IgD-negative memory B cell (primary cell): ENCODE data around the gene XPO4. TPM values are rescaled to one million over a fixed set of nuclear protein-coding genes. Genes with fewer than 3 reads are reported as not detected.
"Not testable (repeated sequence)": the region's sequence is repeated elsewhere in the genome, so short reads cannot be mapped to it uniquely, and the experiment has no call there.

Experiments
- H3K27ac Mint-ChIP-seq, 3 donors: one replicate each; pipeline ENCODE4 v1.8.0; 2020 to 2022; ENCODE audit warnings: mild to moderate bottlenecking in 3 of 3, mixed read lengths in 3 of 3, moderate library complexity in 1 of 3
- H3K27me3 Mint-ChIP-seq: one replicate; pipeline ENCODE4 v1.8.0; 2021; ENCODE audit warnings: mixed read lengths
- H3K36me3 Mint-ChIP-seq: one replicate; pipeline ENCODE4 v1.8.0; 2020; ENCODE audit warnings: mild to moderate bottlenecking, mixed read lengths
- H3K4me1 Mint-ChIP-seq, 3 donors: one replicate each; pipeline ENCODE4 v1.8.0; 2020 to 2022; ENCODE audit warnings: mixed read lengths in 3 of 3, mild to moderate bottlenecking in 1 of 3
- H3K4me3 Mint-ChIP-seq, 4 donors: one replicate each; pipeline ENCODE4 v1.8.0; 2020 to 2022; ENCODE audit warnings: mild to moderate bottlenecking in 4 of 4, mixed read lengths in 4 of 4, moderate library complexity in 3 of 4
- H3K9me3 Mint-ChIP-seq, 3 donors: one replicate each; pipeline ENCODE4 v1.8.0; 2020 to 2021; ENCODE audit warnings: mixed read lengths in 3 of 3, mild to moderate bottlenecking in 1 of 3
- polyA plus RNA-seq: library from polyadenylated mRNA; unstranded; fragments of 300-500 nt; fragmentation: Illumina TruSeq; gene quantifications from one replicate; pipeline ENCODE4 v1.2.3, GENCODE V29; 2021

XPO4 gene
- 6.3 TPM for polyA plus RNA-seq

- peak within 1 kb of the TSS; percentile 92 to 97 (median 95) for H3K4me3 Mint-ChIP-seq
- no peaks in the 10 kb centered on the region for H3K36me3 Mint-ChIP-seq
- no peaks in the 10 kb centered on the region for H3K27me3 Mint-ChIP-seq
- peaks cover 23 to 28% (median 28%) of the 10 kb centered on the region in 3 donors for H3K4me1 Mint-ChIP-seq
- peak within 1 kb of the TSS; percentile 92 to 97 (median 93) for H3K27ac Mint-ChIP-seq
- H3K9me3 Mint-ChIP-seq, result no peaks in the 10 kb centered on the region
Measured at GRCh38 chr13:20902438-20903163, at the start of gene XPO4. XPO4 (minus strand) TSS chr13:20902746; CDS start chr13:20902738, 8 bp downstream.

DNA sequence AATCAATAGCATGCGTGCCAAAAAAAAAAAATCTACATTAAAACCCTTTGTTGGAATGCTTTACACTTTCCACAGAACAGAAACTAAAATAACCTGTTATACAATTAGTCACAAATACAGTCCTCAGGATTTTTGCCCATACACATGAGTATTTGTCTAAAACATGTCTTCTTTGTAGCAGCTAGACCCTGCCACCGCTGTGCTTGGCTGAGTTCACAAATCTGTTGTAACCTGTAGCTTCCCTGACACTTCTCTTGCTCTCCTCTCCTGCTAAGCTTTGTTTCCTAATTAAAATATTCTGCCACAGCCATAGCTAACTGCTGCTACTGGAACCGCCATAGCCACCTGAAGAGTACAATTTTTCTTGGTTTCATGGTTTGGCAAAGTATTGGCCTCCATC lies 45.5 kb upstream of the XPO4 start:
- H3K9me3 Mint-ChIP-seq, H3K27ac Mint-ChIP-seq, H3K4me1 Mint-ChIP-seq, H3K36me3 Mint-ChIP-seq: not testable (repeated sequence)
- Mint-ChIP-seq H3K4me3 (peak overlapping the region in 1 of 4 donors; percentile 52), H3K27me3 (peaks cover 36% of the 10 kb centered on the region)

DNA sequence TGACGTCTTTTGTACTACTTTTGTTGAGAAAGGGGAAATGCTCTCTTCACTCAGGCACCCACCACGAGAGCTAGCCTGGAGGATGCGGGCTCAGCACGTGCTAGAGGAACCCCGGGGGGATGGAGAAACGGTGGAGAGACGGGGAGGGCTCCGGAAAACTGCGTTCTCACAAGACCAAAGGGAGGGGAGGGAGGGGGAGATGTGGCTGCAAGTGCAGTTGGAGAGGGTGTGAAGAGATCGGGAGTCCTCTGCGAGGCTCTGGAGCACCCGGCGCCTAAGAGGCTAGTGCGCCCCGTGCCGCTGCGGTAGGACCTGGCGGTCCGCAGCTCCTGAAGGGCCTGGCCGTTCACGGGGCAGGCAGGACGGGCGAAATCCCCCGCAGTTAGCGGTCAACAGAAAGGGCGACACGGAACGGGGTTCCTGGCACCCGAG lies 43.4 kb upstream of the XPO4 start:
- Mint-ChIP-seq H3K27me3 (peaks cover 34% of the 10 kb centered on the region), H3K27ac (no peak overlapping the region), H3K4me3 (no peak overlapping the region), H3K36me3 (no peaks in the 10 kb centered on the region), H3K9me3 (no peaks in the 10 kb centered on the region), H3K4me1 (peaks cover 0 to 6% (median 5%) of the 10 kb centered on the region in 3 donors)

DNA sequence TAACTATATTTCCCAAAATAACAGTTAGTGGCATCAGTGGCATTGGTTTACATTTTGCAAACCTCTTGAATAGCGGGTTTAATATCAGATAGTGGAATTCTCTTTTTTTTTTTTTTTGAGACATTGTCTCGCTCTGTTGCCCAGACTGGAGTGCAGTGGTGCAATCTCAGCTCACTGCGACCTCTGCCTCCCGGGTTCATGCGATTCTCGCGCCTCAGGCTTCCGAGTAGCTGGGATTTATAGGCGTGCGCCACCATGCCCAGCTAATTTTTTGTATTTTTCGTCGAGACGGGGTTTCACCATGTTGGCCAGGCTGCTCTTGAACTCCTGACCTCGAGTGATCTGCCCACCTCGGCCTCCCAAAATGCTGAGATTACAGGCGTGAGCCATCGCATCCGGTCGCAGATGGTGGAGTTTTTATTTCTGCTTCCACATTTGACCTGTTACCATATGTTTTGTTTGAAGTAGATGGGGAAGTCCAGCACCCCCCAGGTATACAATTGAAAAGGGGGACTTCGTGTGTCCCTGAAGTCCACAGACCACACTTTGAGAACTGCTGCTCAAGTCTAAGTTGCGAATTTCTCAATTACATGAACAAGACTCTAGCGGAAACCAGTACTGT lies 40.5 kb upstream of the XPO4 start:
- no peak overlapping the region for H3K27ac Mint-ChIP-seq
- peaks cover 0 to 6% (median 5%) of the 10 kb centered on the region in 3 donors for H3K4me1 Mint-ChIP-seq
- no peaks in the 10 kb centered on the region for H3K9me3 Mint-ChIP-seq
- H3K36me3 Mint-ChIP-seq, result no peaks in the 10 kb centered on the region
- peaks cover 33% of the 10 kb centered on the region for H3K27me3 Mint-ChIP-seq
- no peak overlapping the region for H3K4me3 Mint-ChIP-seq

DNA sequence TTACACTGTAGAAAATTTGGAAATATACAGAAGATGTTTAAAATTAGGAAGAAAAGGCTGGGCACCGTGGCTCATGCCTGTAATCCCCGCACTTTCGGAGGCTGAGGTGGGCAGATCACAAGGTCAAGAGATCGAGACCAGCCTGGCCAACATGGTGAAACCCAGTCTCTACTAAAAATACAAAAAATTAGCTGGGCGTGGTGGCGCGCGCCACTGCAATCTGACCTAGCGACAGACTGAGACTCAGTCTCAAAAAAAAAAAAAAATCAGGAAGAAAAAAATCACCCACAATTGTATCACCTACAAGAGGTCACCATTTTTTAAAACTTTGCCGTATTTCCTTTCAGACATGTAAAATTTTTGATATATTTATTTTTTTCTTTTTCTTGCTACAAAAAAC lies 38.0 kb upstream of the XPO4 start:
- H3K9me3 Mint-ChIP-seq, H3K4me1 Mint-ChIP-seq, H3K36me3 Mint-ChIP-seq: not testable (repeated sequence)

DNA sequence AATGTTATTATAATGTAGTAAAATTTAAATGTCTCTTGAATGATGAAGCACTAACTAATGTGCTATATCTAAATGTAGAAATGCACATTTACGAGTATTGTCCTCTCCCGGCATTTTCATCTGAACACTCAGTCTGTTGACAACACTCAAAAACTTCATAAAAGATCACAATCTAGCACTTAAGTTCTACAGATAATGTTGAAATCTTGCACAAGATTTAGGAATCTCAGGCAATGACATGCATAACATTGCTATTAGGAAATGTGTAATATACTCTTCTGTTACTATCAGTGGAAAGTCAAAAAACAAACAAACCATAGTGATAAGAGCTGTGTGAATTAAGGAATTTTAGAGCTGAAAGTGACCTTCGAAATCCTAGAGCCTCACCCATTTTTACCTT lies 37.5 kb upstream of the XPO4 start:
- no peak overlapping the region for H3K4me3 Mint-ChIP-seq
- H3K4me1 Mint-ChIP-seq, result peaks cover 0 to 4% (median 3%) of the 10 kb centered on the region in 3 donors
- peaks cover 18% of the 10 kb centered on the region for H3K27me3 Mint-ChIP-seq

More for the DNA sequence above, 38.0 kb upstream of the XPO4 start:
- H3K27me3 Mint-ChIP-seq, result peaks cover 22% of the 10 kb centered on the region
- H3K27ac Mint-ChIP-seq, H3K4me3 Mint-ChIP-seq: not testable (repeated sequence)

GRCh38 chr13:20939662-20940061 lies 37.1 kb upstream of the XPO4 start:
- Mint-ChIP-seq H3K27ac (no peak overlapping the region), H3K27me3 (peaks cover 14% of the 10 kb centered on the region), H3K4me1 (peaks cover 0 to 4% (median 3%) of the 10 kb centered on the region in 3 donors), H3K36me3 (peaks cover 1% of the 10 kb centered on the region), H3K4me3 (no peak overlapping the region), H3K9me3 (no peaks in the 10 kb centered on the region)

More for the DNA sequence above, 37.5 kb upstream of the XPO4 start:
- H3K36me3 Mint-ChIP-seq, result peaks cover 1% of the 10 kb centered on the region
- no peaks in the 10 kb centered on the region for H3K9me3 Mint-ChIP-seq
- no peak overlapping the region for H3K27ac Mint-ChIP-seq

GRCh38 chr13:20938302-20938701 lies 35.8 kb upstream of the XPO4 start:
- no peaks in the 10 kb centered on the region for H3K4me1 Mint-ChIP-seq
- H3K27ac Mint-ChIP-seq, result no peak overlapping the region
- H3K9me3 Mint-ChIP-seq, result no peaks in the 10 kb centered on the region
- peaks cover 6% of the 10 kb centered on the region for H3K27me3 Mint-ChIP-seq
- peaks cover 1% of the 10 kb centered on the region for H3K36me3 Mint-ChIP-seq
- H3K4me3 Mint-ChIP-seq, result no peak overlapping the region

DNA sequence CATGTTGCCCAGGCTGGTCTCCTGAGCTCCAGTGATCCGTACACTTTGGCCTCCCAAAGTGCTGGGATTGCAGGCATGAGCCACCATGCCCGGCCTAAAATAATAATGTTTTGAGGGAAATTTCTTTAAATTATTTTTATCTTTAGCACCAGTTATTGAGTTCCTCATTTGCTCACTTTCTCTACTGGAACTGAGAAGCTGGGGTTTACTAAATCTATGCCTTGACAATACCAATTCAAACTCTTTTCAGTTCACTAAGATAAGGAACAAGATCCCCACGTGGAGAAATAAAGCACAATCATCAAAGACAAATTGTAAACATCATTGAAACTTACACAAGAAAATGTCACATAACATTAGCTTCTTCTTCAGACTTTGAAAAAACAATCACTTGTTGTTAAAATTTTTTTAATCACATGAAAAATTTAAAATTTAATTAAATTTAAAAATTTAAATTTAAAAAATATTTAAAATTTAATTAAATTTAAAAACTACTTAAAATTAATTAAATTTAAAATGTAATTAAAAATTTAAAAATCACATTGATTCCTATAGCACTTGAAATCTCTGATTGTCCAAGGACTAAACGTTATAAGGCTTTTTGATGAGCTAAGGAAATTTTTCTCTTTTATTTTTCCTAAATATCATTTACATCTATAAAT lies 25.2 kb upstream of the XPO4 start:
- Mint-ChIP-seq H3K9me3 (no peaks in the 10 kb centered on the region), H3K36me3 (no peaks in the 10 kb centered on the region), H3K27ac (no peak overlapping the region), H3K4me1 (no peaks in the 10 kb centered on the region), H3K4me3 (no peak overlapping the region), H3K27me3 (peaks cover 3% of the 10 kb centered on the region)

DNA sequence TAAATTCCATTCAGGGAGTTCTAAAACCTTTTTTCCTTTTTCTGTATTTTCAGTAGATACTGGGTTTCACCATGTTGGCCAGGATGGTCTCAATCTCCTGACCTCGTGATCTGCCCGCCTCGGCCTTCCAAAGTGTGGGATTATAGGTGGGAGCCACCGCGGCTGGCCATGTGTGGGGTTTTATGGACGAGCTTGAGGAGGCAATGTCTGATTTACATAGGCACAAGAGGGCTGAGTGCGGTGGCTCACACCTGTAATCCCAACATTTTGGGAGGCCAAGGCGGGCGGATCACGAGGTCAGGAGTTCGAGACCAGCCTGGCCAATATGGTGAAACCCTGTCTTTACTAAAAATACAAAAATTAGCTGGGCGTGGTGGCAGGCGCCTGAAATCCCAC lies 22.8 kb upstream of the XPO4 start:
- H3K27me3 Mint-ChIP-seq, H3K27ac Mint-ChIP-seq, H3K4me3 Mint-ChIP-seq, H3K36me3 Mint-ChIP-seq, H3K4me1 Mint-ChIP-seq, H3K9me3 Mint-ChIP-seq: not testable (repeated sequence)

DNA sequence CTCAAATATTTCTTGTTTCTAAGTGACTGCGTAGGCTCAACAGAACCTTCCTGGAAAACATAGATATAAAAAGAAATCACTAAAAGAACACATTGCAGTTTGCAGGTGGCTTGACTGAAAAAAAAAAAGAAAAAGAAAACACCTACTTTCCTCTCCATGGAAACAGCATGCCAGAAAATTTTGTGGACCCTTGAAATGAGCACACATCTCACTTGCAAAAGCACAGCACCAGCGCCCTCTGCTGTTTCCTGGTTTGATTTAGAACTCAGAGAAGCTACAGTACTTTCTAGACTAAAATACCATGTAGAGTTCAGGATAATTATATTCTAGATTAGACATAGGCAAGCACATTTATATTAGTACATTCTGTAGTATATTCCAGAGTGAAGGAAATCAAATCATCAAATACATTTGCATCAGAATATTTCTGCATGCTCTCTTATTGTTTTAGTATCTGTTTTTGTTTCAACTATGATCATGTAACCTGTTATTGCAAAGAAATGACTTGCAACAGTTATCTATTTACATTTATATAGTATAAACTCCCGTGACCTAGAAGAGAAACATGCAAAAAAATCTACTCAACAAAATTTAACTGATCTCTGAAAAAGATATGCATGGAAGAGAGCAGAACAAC lies 22.3 kb upstream of the XPO4 start:
- no peak overlapping the region for H3K27ac Mint-ChIP-seq
- H3K36me3 Mint-ChIP-seq, result no peaks in the 10 kb centered on the region
- H3K4me3 Mint-ChIP-seq, result no peak overlapping the region
- H3K27me3 Mint-ChIP-seq, result peaks cover 3% of the 10 kb centered on the region
- no peaks in the 10 kb centered on the region for H3K4me1 Mint-ChIP-seq
- no peaks in the 10 kb centered on the region for H3K9me3 Mint-ChIP-seq

GRCh38 chr13:20923272-20923671 lies 20.7 kb upstream of the XPO4 start:
- Mint-ChIP-seq H3K4me3 (no peak overlapping the region), H3K27me3 (peaks cover 3% of the 10 kb centered on the region), H3K27ac (no peak overlapping the region), H3K9me3 (no peaks in the 10 kb centered on the region), H3K4me1 (no peaks in the 10 kb centered on the region), H3K36me3 (no peaks in the 10 kb centered on the region)

GRCh38 chr13:20921572-20921971 lies 19.0 kb upstream of the XPO4 start:
- H3K27me3 Mint-ChIP-seq, result peaks cover 8% of the 10 kb centered on the region
- no peak overlapping the region for H3K4me3 Mint-ChIP-seq
- no peaks in the 10 kb centered on the region for H3K36me3 Mint-ChIP-seq
- no peaks in the 10 kb centered on the region for H3K9me3 Mint-ChIP-seq
- no peak overlapping the region for H3K27ac Mint-ChIP-seq
- H3K4me1 Mint-ChIP-seq, result no peaks in the 10 kb centered on the region

DNA sequence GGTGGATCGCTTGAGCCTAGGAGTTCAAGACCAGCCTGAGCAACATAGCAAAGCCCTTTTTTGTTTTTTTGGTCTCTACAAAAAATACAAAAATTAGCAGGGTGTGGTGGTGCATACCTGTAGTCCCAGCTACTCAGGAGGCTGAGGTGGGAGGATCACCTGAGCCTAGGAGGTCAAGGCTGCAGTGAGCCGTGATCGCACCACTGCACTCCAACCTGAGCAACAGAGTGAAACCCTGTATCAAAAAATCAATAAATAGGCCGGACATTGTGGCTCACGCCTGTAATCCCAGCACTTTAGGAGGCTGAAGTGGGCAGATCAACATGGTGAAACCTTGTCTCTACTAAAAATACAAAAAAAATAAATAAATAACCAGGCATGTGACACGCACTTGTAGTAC lies 13.1 kb upstream of the XPO4 start:
- H3K27me3 Mint-ChIP-seq, H3K4me1 Mint-ChIP-seq, H3K9me3 Mint-ChIP-seq, H3K4me3 Mint-ChIP-seq, H3K27ac Mint-ChIP-seq, H3K36me3 Mint-ChIP-seq: not testable (repeated sequence)

- H3K9me3 Mint-ChIP-seq, result peaks cover 0 to 1% (median 0%) of the 10 kb centered on the region in 3 donors
- no peak overlapping the region for H3K27ac Mint-ChIP-seq
- H3K4me1 Mint-ChIP-seq, result no peaks in the 10 kb centered on the region
- no peaks in the 10 kb centered on the region for H3K36me3 Mint-ChIP-seq
- H3K27me3 Mint-ChIP-seq, result no peaks in the 10 kb centered on the region
- no peak overlapping the region for H3K4me3 Mint-ChIP-seq
Measured at GRCh38 chr13:20911037-20911436, 8.5 kb upstream of the XPO4 start.
